HEK293 (cell line): Measurements from ENCODE around the gene MYO7B.
A peak's percentile ranks its signal among the peaks of the same experiment; 100 is the strongest.

Experiments used
- CTCF ChIA-PET: fragments of 350-600 bp; formaldehyde crosslinking; extraction: SDS; loops from one replicate; lab custom pipeline; 2021; ENCODE audit warnings: antibody characterized with exemption; lab: Yijun Ruan, JAX
- POLR2A ChIA-PET: fragments of 300-600 bp; formaldehyde crosslinking; extraction: SDS; loops from one replicate; lab custom pipeline; 2020; ENCODE audit warnings: antibody characterized with exemption, inconsistent platforms; lab: Yijun Ruan, JAX
- H3K27ac ChIP-seq: fragments of 200-500 bp; sonication (Bioruptor generic); 2 replicates; pipeline ENCODE4 v1.5.1; 2014; ENCODE audit warnings: low read depth, low read length, control low read depth, inconsistent platforms; ENCODE audit errors: extremely low read depth
- H3K36me3 ChIP-seq, 2 experiments: fragments of 200-500 bp in 1 of 2; sonication (Bioruptor generic) in 1 of 2; 1 replicate in 1 of 2; 2 replicates in 1 of 2; pipeline ENCODE4 v1.5.1; 2014 to 2017; ENCODE audit warnings: inconsistent platforms in 2 of 2, low read length in 2 of 2; ENCODE audit not compliant: control insufficient read depth in 2 of 2, insufficient read depth in 1 of 2
- H3K4me1 ChIP-seq: fragments of 200-500 bp; sonication (Bioruptor generic); 2 replicates; pipeline ENCODE4 v1.5.1; 2014; ENCODE audit warnings: mild to moderate bottlenecking, low read length, inconsistent platforms; ENCODE audit not compliant: control insufficient read depth, insufficient read depth
- H3K4me3 ChIP-seq: 2 replicates; pipeline ENCODE4 v1.5.1; 2011; ENCODE audit warnings: low read depth, mild to moderate bottlenecking, control low read depth, low read length, moderate library complexity
- H3K9me3 ChIP-seq: fragments of 200-500 bp; sonication (Bioruptor generic); 2 replicates; pipeline ENCODE4 v1.5.1; 2014; ENCODE audit warnings: low read depth, low read length, inconsistent platforms; ENCODE audit not compliant: control insufficient read depth, insufficient read depth
- GLIS1 ChIP-seq: fragments of 450-650 bp; formaldehyde crosslinking; IDR thresholded peaks from 2 replicates; pipeline ENCODE4 v1.5.1; 2016; ENCODE audit warnings: missing biosample characterization, missing genetic modification characterization
- HOXA7 ChIP-seq: sonication (generic); formaldehyde crosslinking; IDR thresholded peaks from 2 replicates; pipeline ENCODE4 v1.8.1; 2022; ENCODE audit warnings: missing genetic modification reagents, borderline replicate concordance
- ZBTB7A ChIP-seq: fragments of 450-650 bp; formaldehyde crosslinking; IDR thresholded peaks from 2 replicates; pipeline ENCODE4 v1.5.1; 2016; ENCODE audit warnings: low read depth, missing biosample characterization, missing genetic modification characterization
- ZNF146 ChIP-seq: fragments of 450-650 bp; formaldehyde crosslinking; IDR thresholded peaks from 2 replicates; pipeline ENCODE4 v1.5.1; 2016; ENCODE audit warnings: missing biosample characterization, missing genetic modification characterization
- ZNF202 ChIP-seq: fragments of 450-650 bp; formaldehyde crosslinking; IDR thresholded peaks from 2 replicates; pipeline ENCODE4 v1.5.1; 2016; ENCODE audit warnings: missing biosample characterization, missing genetic modification characterization, borderline replicate concordance
- ZNF404 ChIP-seq: fragments of 450-650 bp; formaldehyde crosslinking; IDR thresholded peaks from 2 replicates; pipeline ENCODE4 v1.5.1; 2017; ENCODE audit warnings: missing biosample characterization, missing genetic modification characterization
- ZNF558 ChIP-seq: fragments of 450-650 bp; formaldehyde crosslinking; IDR thresholded peaks from 2 replicates; pipeline ENCODE4 v1.5.1; 2016; ENCODE audit warnings: missing biosample characterization, missing genetic modification characterization
- ZNF654 ChIP-seq: fragments of 450-650 bp; formaldehyde crosslinking; IDR thresholded peaks from 2 replicates; pipeline ENCODE4 v1.5.1; 2016; ENCODE audit warnings: low read depth, missing biosample characterization, missing genetic modification characterization
- ZNF660 ChIP-seq: fragments of 450-650 bp; IDR thresholded peaks from 2 replicates; pipeline ENCODE4 v1.5.1; 2018; ENCODE audit warnings: missing biosample characterization, mild to moderate bottlenecking, missing genetic modification characterization
- ZNF677 ChIP-seq: fragments of 450-650 bp; IDR thresholded peaks from 2 replicates; pipeline ENCODE4 v1.5.0; 2018; ENCODE audit warnings: missing biosample characterization, mild to moderate bottlenecking, missing genetic modification characterization, moderate library complexity
- ZNF777 ChIP-seq: fragments of 450-650 bp; formaldehyde crosslinking; IDR thresholded peaks from 2 replicates; pipeline ENCODE4 v1.5.1; 2017; ENCODE audit warnings: missing biosample characterization, missing genetic modification characterization, borderline replicate concordance
- ZSCAN23 ChIP-seq: fragments of 450-650 bp; formaldehyde crosslinking; IDR thresholded peaks from 2 replicates; pipeline ENCODE4 v1.5.1; 2016; ENCODE audit warnings: missing biosample characterization, missing genetic modification characterization
- TF ChIP-seq, protein P1 (sequence below): fragments of 450-650 bp; formaldehyde crosslinking; IDR thresholded peaks from 2 replicates; pipeline ENCODE4 v1.5.1; 2016; ENCODE audit warnings: missing biosample characterization, missing genetic modification characterization
- TF ChIP-seq, protein P2 (sequence below): fragments of 450-650 bp; IDR thresholded peaks from 2 replicates; pipeline ENCODE4 v1.5.1; 2018; ENCODE audit warnings: missing biosample characterization, mild to moderate bottlenecking, missing genetic modification characterization
- TF ChIP-seq, protein P3 (sequence below): fragments of 450-650 bp; formaldehyde crosslinking; IDR thresholded peaks from 2 replicates; pipeline ENCODE4 v1.5.1; 2016; ENCODE audit warnings: missing biosample characterization, missing genetic modification characterization
- TF ChIP-seq, protein P4 (sequence below): fragments of 450-650 bp; formaldehyde crosslinking; IDR thresholded peaks from 2 replicates; pipeline ENCODE4 v1.5.1; 2016; ENCODE audit warnings: missing biosample characterization, missing genetic modification characterization

MYO7B gene

DNA sequence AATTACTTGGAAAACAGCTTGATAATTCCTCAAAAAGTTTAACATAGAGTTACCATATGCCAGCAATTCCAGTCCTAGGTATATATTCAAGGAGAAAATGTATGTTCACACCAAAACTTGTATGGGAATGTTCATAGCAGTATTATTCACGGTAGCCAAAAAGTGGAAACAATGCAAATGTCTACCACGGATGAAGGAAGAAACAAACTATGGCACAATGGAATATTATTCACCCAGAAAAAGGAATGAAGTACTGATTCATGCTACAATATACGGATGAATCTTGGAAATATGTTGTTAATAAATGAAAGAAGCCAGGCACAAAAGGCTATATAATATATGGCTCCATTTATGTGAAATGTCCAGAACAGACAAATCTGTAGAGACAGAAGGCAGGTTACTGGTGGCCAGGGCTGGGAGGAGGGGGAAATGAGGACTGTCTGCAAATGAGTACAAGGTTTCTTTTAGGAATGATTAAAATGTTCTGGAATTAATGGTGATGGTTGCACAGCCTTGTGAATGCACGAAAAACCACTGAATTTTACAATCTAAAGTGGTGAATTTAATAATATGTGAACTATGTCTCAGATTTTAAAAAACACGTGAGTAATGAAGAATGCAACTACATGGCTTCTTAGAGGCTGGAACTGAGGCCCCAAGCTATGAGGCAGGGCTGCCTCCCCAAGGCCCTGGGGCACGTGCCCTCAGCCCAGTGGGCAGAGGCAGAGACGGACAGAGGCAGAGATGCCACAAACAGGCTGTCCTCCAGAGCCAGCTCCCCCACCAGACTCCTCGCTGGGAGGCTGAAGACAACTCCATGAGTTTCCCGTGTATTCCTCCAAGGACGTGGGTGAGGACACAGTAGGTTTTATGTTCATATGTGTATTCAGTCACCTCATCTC, 134.8 kb downstream of the MYO7B start:
- POLR2A ChIA-PET: no interaction called here
- Histone ChIP-seq H3K9me3 (no peaks in the 10 kb centered on the region), H3K27ac (no peak overlapping the region), H3K4me1 (no peaks in the 10 kb centered on the region), H3K4me3 (no peak overlapping the region), H3K36me3 (no peaks in the 10 kb centered on the region)
- no peak for TF ChIP-seq ZNF404 (tag by site-specific recombination)
- peak; percentile 90 for TF ChIP-seq ZNF146 (tag by site-specific recombination)
- CTCF ChIA-PET: interaction anchor here (1.0 kb wide), 1 partner anchor 31 kb away, joined by 5 read pairs; no protein-coding TSS in a partner anchor

DNA sequence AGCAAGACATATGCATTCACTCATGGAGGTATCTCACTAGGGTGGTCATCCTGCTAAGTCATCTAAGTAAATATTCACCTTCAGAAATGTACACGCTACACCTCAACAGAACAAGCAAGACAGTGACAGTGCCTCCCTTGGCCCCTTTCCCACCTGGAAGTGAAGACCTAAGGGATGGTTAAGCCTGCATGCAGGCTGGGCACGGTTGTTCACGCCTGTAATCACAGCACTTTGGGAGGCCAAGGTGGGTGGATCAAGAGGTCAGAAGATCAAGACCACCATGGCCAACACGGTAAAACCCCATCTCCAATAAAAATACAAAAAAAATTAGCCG, 135.4 kb downstream of the MYO7B start:
- CTCF ChIA-PET: no interaction called here
- POLR2A ChIA-PET: no interaction called here
- Histone ChIP-seq H3K27ac (no peak overlapping the region), H3K9me3 (no peaks in the 10 kb centered on the region)
- TF ChIP-seq HOXA7 (CRISPR knock-in tag): no peak
- TF ChIP-seq ZNF654 (tag by site-specific recombination): no peak
- TF ChIP-seq ZNF202 (tag by site-specific recombination): no peak
- no peak for TF ChIP-seq ZBTB7A (tag by site-specific recombination)
- TF ChIP-seq ZSCAN23 (tag by site-specific recombination): no peak
- TF ChIP-seq, all 188 proteins: peak for 0
- H3K4me1 ChIP-seq: no peaks in the 10 kb centered on the region
- H3K4me3 ChIP-seq: no peak overlapping the region
- no peaks in the 10 kb centered on the region for H3K36me3 ChIP-seq

DNA sequence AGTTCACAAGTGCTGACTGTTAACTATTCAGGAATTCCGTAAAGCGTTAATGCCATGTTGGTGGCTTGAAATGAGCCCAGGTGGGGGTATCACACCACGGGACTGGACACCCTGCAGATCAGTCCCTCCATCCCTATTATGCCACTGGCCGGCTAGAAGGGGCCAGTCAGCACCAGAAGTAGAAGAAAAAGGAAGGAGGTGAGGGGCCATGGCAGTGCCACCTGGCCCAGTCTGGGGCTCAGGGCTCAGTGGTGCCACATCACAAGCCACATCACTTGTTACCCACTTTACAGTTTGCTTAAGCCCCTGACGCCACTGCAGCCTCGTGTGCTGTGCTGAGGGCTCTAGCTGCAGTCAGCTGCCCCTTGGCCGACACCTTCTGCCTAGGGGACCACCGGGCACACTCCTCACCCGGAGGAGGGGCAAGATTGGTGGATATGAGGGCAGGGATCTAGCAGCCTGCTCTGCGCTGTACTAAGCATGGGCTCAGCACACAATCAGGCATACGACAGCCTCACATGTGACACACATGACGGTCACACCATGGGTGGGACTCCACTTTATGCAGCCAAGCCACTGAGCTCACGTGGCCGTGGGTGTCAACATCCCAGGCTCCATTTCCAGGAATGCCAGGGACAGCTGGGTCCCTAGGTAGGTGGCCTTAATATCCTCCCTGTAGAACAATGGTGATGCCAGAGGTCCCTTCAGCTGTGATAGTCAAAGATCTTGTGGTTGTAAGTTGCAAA, 136.2 kb downstream of the MYO7B start:
- Histone ChIP-seq H3K27ac (no peak overlapping the region), H3K4me1 (no peaks in the 10 kb centered on the region), H3K4me3 (no peak overlapping the region), H3K36me3 (no peaks in the 10 kb centered on the region), H3K9me3 (no peaks in the 10 kb centered on the region)
- TF ChIP-seq ZNF677 (tag by site-specific recombination): no peak
- TF ChIP-seq, protein P1, sequence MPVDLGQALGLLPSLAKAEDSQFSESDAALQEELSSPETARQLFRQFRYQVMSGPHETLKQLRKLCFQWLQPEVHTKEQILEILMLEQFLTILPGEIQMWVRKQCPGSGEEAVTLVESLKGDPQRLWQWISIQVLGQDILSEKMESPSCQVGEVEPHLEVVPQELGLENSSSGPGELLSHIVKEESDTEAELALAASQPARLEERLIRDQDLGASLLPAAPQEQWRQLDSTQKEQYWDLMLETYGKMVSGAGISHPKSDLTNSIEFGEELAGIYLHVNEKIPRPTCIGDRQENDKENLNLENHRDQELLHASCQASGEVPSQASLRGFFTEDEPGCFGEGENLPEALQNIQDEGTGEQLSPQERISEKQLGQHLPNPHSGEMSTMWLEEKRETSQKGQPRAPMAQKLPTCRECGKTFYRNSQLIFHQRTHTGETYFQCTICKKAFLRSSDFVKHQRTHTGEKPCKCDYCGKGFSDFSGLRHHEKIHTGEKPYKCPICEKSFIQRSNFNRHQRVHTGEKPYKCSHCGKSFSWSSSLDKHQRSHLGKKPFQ: no peak
- ChIA-PET POLR2A (no interaction called here), CTCF (no interaction called here)

DNA sequence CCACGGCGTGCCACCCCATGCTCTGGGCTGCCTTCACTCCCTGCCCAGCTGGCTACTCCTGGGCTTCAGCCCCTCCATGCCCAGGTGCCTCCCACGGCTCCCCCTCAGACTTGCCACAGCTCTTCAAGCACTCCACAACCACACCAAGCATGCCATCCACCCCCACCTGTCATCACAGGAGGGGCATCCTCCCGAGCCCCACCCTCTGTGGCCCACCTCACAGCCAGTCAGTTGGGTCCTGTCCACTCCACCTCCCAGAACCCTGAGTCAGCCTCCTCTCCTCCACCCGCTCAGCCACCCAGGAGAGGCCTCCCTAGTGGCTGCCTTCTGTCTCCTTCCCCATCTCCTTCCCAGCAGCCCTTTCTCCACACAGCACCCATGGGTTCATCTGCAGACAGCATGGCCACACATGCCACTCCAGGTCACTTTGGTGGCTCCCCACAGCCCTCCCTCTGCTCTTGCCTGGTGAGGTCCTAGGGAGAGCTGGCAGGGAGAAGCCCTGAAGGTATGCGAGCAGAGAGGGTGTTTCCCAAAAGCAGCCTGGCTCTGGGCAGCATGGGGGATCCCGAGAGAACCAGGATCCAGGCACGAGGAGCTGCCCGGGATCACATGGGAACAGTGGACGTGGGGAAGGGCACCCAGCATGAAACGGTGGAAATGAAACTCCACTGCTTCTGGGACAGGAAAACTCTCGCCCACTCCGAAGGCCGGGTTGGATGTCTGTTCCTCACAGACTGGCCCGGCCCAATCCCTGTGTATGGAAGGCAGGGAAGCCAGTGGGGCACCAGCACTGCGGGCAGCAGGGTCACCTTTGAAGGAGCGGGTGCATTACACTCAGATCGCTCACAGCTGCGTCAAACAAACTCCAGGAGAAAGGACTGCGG, 137.1 kb downstream of the MYO7B start:
- H3K4me1 ChIP-seq: no peaks in the 10 kb centered on the region
- H3K4me3 ChIP-seq: no peak overlapping the region
- ChIA-PET CTCF (interaction anchor here (1.4 kb wide), 1 partner anchor 22 kb away, joined by 5 read pairs; no protein-coding TSS in a partner anchor), POLR2A (no interaction called here)
- no peaks in the 10 kb centered on the region for H3K36me3 ChIP-seq
- no peak overlapping the region for H3K27ac ChIP-seq
- H3K9me3 ChIP-seq: no peaks in the 10 kb centered on the region
- TF ChIP-seq, protein P2, sequence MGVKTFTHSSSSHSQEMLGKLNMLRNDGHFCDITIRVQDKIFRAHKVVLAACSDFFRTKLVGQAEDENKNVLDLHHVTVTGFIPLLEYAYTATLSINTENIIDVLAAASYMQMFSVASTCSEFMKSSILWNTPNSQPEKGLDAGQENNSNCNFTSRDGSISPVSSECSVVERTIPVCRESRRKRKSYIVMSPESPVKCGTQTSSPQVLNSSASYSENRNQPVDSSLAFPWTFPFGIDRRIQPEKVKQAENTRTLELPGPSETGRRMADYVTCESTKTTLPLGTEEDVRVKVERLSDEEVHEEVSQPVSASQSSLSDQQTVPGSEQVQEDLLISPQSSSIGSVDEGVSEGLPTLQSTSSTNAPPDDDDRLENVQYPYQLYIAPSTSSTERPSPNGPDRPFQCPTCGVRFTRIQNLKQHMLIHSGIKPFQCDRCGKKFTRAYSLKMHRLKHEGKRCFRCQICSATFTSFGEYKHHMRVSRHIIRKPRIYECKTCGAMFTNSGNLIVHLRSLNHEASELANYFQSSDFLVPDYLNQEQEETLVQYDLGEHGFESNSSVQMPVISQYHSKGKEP: no peak
- TF ChIP-seq ZNF660 (tag by site-specific recombination) (no peak), ZNF558 (tag by site-specific recombination) (no peak), GLIS1 (peak; percentile 69), ZNF777 (tag by site-specific recombination) (no peak)
- TF ChIP-seq, protein P3, sequence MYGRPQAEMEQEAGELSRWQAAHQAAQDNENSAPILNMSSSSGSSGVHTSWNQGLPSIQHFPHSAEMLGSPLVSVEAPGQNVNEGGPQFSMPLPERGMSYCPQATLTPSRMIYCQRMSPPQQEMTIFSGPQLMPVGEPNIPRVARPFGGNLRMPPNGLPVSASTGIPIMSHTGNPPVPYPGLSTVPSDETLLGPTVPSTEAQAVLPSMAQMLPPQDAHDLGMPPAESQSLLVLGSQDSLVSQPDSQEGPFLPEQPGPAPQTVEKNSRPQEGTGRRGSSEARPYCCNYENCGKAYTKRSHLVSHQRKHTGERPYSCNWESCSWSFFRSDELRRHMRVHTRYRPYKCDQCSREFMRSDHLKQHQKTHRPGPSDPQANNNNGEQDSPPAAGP (tag by site-specific recombination): peak; percentile 63; the same call in 1 of the 2 replicates
- TF ChIP-seq, protein P4, sequence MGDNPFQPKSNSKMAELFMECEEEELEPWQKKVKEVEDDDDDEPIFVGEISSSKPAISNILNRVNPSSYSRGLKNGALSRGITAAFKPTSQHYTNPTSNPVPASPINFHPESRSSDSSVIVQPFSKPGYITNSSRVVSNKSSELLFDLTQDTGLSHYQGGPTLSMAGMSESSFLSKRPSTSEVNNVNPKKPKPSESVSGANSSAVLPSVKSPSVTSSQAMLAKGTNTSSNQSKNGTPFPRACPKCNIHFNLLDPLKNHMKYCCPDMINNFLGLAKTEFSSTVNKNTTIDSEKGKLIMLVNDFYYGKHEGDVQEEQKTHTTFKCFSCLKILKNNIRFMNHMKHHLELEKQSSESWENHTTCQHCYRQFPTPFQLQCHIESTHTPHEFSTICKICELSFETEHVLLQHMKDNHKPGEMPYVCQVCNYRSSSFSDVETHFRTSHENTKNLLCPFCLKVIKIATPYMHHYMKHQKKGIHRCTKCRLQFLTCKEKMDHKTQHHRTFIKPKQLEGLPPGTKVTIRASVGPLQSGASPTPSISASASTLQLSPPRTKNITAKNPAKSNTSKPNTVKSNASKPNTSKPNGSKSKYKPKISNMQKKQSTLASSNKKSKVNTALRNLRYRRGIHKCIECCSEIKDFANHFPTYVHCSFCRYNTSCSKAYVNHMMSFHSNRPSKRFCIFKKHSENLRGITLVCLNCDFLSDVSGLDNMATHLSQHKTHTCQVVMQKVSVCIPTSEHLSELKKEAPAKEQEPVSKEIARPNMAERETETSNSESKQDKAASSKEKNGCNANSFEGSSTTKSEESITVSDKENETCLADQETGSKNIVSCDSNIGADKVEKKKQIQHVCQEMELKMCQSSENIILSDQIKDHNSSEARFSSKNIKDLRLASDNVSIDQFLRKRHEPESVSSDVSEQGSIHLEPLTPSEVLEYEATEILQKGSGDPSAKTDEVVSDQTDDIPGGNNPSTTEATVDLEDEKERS (tag by site-specific recombination): no peak
